Measurements from ENCODE around the gene ALLC.
"Not testable (repeated sequence)": the region's sequence is repeated elsewhere in the genome, so short reads cannot be mapped to it uniquely, and the experiment has no call there.

ALLC gene

GRCh38 chr2:3652896-3653625 lies 4.9 kb upstream of the ALLC start:
- H3K36me3 Mint-ChIP-seq (ENCODE audit: low read depth), result no peaks in the 10 kb centered on the region
- H3K4me3 Mint-ChIP-seq, result no peak overlapping the region
- no peak for DNase-seq
- no peak overlapping the region for H3K27ac Mint-ChIP-seq
- H3K9me3 Mint-ChIP-seq, result no peaks in the 10 kb centered on the region
- ATAC-seq, result no peak
- H3K4me1 Mint-ChIP-seq, result peaks cover 16% of the 10 kb centered on the region
- H3K27me3 Mint-ChIP-seq, result peaks cover 2% of the 10 kb centered on the region

- Mint-ChIP-seq H3K27ac (no peak overlapping the region), H3K9me3 (no peaks in the 10 kb centered on the region), H3K4me1 (peaks cover 16% of the 10 kb centered on the region), H3K27me3 (peaks cover 2% of the 10 kb centered on the region), H3K36me3 (ENCODE audit: low read depth) (no peaks in the 10 kb centered on the region), H3K4me3 (no peak overlapping the region)
- DNase-seq, result no peak
- ATAC-seq, result no peak
These were observed 4.0 kb upstream of the ALLC start for GRCh38 chr2:3654011-3654410.

GRCh38 chr2:3654531-3655225 lies 3.3 kb upstream of the ALLC start:
- ATAC-seq (no peak), DNase-seq (no peak)
- peaks cover 16% of the 10 kb centered on the region for H3K4me1 Mint-ChIP-seq
- H3K9me3 Mint-ChIP-seq, result no peaks in the 10 kb centered on the region
- no peak overlapping the region for H3K27ac Mint-ChIP-seq
- peaks cover 2% of the 10 kb centered on the region for H3K27me3 Mint-ChIP-seq
- no peaks in the 10 kb centered on the region for H3K36me3 Mint-ChIP-seq (ENCODE audit: low read depth)
- no peak overlapping the region for H3K4me3 Mint-ChIP-seq

GRCh38 chr2:3655871-3656761 lies 1.9 kb upstream of the ALLC start:
- no peak for ATAC-seq
- no peak overlapping the region for H3K27ac Mint-ChIP-seq
- H3K36me3 Mint-ChIP-seq (ENCODE audit: low read depth), result no peaks in the 10 kb centered on the region
- H3K4me1 Mint-ChIP-seq, result peaks cover 17% of the 10 kb centered on the region
- H3K4me3 Mint-ChIP-seq, result no peak overlapping the region
- no peak for DNase-seq
- H3K27me3 Mint-ChIP-seq, result peaks cover 2% of the 10 kb centered on the region
- no peaks in the 10 kb centered on the region for H3K9me3 Mint-ChIP-seq

- no peak for ATAC-seq
- no peaks in the 10 kb centered on the region for H3K9me3 Mint-ChIP-seq
- no peak overlapping the region for H3K27ac Mint-ChIP-seq
- peaks cover 10% of the 10 kb centered on the region for H3K4me1 Mint-ChIP-seq
- H3K27me3 Mint-ChIP-seq, result no peaks in the 10 kb centered on the region
- DNase-seq, result no peak
- no peak overlapping the region for H3K4me3 Mint-ChIP-seq
- no peaks in the 10 kb centered on the region for H3K36me3 Mint-ChIP-seq (ENCODE audit: low read depth)
These were observed 958 bp upstream of the ALLC start for GRCh38 chr2:3656762-3657721.

GRCh38 chr2:3659447-3660432 lies 1.7 kb downstream of the ALLC start:
- no peak overlapping the region for H3K27ac Mint-ChIP-seq
- no peaks in the 10 kb centered on the region for H3K9me3 Mint-ChIP-seq
- H3K4me3 Mint-ChIP-seq, result no peak overlapping the region
- no peaks in the 10 kb centered on the region for H3K27me3 Mint-ChIP-seq
- peak; percentile 21 for ATAC-seq
- no peaks in the 10 kb centered on the region for H3K36me3 Mint-ChIP-seq (ENCODE audit: low read depth)
- DNase-seq, result no peak
- H3K4me1 Mint-ChIP-seq, result peaks cover 7% of the 10 kb centered on the region

GRCh38 chr2:3660640-3661039 lies 2.6 kb downstream of the ALLC start:
- not testable (repeated sequence) for H3K9me3 Mint-ChIP-seq; H3K27me3 Mint-ChIP-seq; H3K27ac Mint-ChIP-seq; DNase-seq; H3K36me3 Mint-ChIP-seq (ENCODE audit: low read depth); ATAC-seq; H3K4me1 Mint-ChIP-seq; H3K4me3 Mint-ChIP-seq

GRCh38 chr2:3661149-3661660 lies 3.2 kb downstream of the ALLC start:
- no peaks in the 10 kb centered on the region for H3K9me3 Mint-ChIP-seq
- H3K36me3 Mint-ChIP-seq (ENCODE audit: low read depth), result no peaks in the 10 kb centered on the region
- no peak overlapping the region for H3K4me3 Mint-ChIP-seq
- no peaks in the 10 kb centered on the region for H3K27me3 Mint-ChIP-seq
- ATAC-seq (no peak), DNase-seq (no peak)
- no peak overlapping the region for H3K27ac Mint-ChIP-seq
- H3K4me1 Mint-ChIP-seq, result peaks cover 7% of the 10 kb centered on the region

GRCh38 chr2:3662239-3662638 lies 4.2 kb downstream of the ALLC start:
- no peaks in the 10 kb centered on the region for H3K9me3 Mint-ChIP-seq
- peaks cover 7% of the 10 kb centered on the region for H3K4me1 Mint-ChIP-seq
- ATAC-seq (no peak), DNase-seq (no peak)
- no peak overlapping the region for H3K4me3 Mint-ChIP-seq
- H3K36me3 Mint-ChIP-seq (ENCODE audit: low read depth), result no peaks in the 10 kb centered on the region
- no peaks in the 10 kb centered on the region for H3K27me3 Mint-ChIP-seq
- no peak overlapping the region for H3K27ac Mint-ChIP-seq

GRCh38 chr2:3664118-3664517 lies 6.1 kb downstream of the ALLC start:
- Mint-ChIP-seq H3K9me3 (no peaks in the 10 kb centered on the region), H3K4me1 (peaks cover 7% of the 10 kb centered on the region), H3K36me3 (ENCODE audit: low read depth) (no peaks in the 10 kb centered on the region), H3K4me3 (no peak overlapping the region), H3K27ac (no peak overlapping the region), H3K27me3 (no peaks in the 10 kb centered on the region)
- DNase-seq, result no peak
- no peak for ATAC-seq

GRCh38 chr2:3664925-3665324 lies 6.9 kb downstream of the ALLC start:
- Mint-ChIP-seq H3K27ac (no peak overlapping the region), H3K9me3 (no peaks in the 10 kb centered on the region), H3K27me3 (no peaks in the 10 kb centered on the region), H3K36me3 (ENCODE audit: low read depth) (no peaks in the 10 kb centered on the region), H3K4me1 (peaks cover 7% of the 10 kb centered on the region), H3K4me3 (no peak overlapping the region)
- DNase-seq (no peak), ATAC-seq (no peak)

GRCh38 chr2:3665886-3666612 lies 8.0 kb downstream of the ALLC start:
- no peaks in the 10 kb centered on the region for H3K9me3 Mint-ChIP-seq
- no peak overlapping the region for H3K27ac Mint-ChIP-seq
- no peak overlapping the region for H3K4me3 Mint-ChIP-seq
- no peaks in the 10 kb centered on the region for H3K4me1 Mint-ChIP-seq
- ATAC-seq, result no peak
- H3K27me3 Mint-ChIP-seq, result no peaks in the 10 kb centered on the region
- no peak for DNase-seq
- no peaks in the 10 kb centered on the region for H3K36me3 Mint-ChIP-seq (ENCODE audit: low read depth)
